ENCODE measurements around the gene RHBDD3.

The RHBDD3 gene

GRCh38 chr22:29267858-29268510 lies at the start of gene RHBDD3, which contains the start of gene EWSR1:
Gene RHBDD3, minus strand, starts transcription at chr22:29267981. Its CDS starts 2,355 bp downstream, at chr22:29265626.
Gene EWSR1, plus strand, starts transcription at chr22:29268268. Its CDS starts 69 bp downstream, at chr22:29268337.
- Histone ChIP-seq H3K9me3 (ENCODE audit: control insufficient read depth, insufficient read depth, low read length) (no peaks in the 10 kb centered on the region), H3K4me1 (ENCODE audit: control insufficient read depth, insufficient read depth, low read length) (no peaks in the 10 kb centered on the region), H3K4me3 (ENCODE audit: low read length) (peak within 1 kb of the TSS; percentile 90), H3K36me3 (ENCODE audit: control insufficient read depth, insufficient read depth, low read length) (peaks cover 15% of the 10 kb centered on the region), H3K27me3 (ENCODE audit: control insufficient read depth, insufficient read depth, low read length) (no peaks in the 10 kb centered on the region), H3K27ac (ENCODE audit: low read length) (no peak within 1 kb of the TSS)
- WGBS (ENCODE audit: insufficient coverage, insufficient read length): no CpG with 5 or more reads among the region's 67 CpGs
- DNase-seq (ENCODE audit: low read depth, low spot score): peak; percentile 67

GRCh38 chr22:29316141-29316828 lies 48.5 kb upstream of the RHBDD3 start:
- DNase-seq (ENCODE audit: low read depth, low spot score): no peak
- WGBS (ENCODE audit: insufficient coverage, insufficient read length): no CpG with 5 or more reads among the region's 18 CpGs
- H3K9me3 ChIP-seq (ENCODE audit: control insufficient read depth, insufficient read depth, low read length): no peaks in the 10 kb centered on the region
- H3K27me3 ChIP-seq (ENCODE audit: control insufficient read depth, insufficient read depth, low read length): peaks cover 28% of the 10 kb centered on the region
- H3K27ac ChIP-seq (ENCODE audit: low read length): no peak overlapping the region
- peak overlapping the region; percentile 11; the same call in 1 of the 2 replicates for H3K4me3 ChIP-seq (ENCODE audit: low read length)
- H3K4me1 ChIP-seq (ENCODE audit: control insufficient read depth, insufficient read depth, low read length): peaks cover 4% of the 10 kb centered on the region
- H3K36me3 ChIP-seq (ENCODE audit: control insufficient read depth, insufficient read depth, low read length): no peaks in the 10 kb centered on the region

DNA sequence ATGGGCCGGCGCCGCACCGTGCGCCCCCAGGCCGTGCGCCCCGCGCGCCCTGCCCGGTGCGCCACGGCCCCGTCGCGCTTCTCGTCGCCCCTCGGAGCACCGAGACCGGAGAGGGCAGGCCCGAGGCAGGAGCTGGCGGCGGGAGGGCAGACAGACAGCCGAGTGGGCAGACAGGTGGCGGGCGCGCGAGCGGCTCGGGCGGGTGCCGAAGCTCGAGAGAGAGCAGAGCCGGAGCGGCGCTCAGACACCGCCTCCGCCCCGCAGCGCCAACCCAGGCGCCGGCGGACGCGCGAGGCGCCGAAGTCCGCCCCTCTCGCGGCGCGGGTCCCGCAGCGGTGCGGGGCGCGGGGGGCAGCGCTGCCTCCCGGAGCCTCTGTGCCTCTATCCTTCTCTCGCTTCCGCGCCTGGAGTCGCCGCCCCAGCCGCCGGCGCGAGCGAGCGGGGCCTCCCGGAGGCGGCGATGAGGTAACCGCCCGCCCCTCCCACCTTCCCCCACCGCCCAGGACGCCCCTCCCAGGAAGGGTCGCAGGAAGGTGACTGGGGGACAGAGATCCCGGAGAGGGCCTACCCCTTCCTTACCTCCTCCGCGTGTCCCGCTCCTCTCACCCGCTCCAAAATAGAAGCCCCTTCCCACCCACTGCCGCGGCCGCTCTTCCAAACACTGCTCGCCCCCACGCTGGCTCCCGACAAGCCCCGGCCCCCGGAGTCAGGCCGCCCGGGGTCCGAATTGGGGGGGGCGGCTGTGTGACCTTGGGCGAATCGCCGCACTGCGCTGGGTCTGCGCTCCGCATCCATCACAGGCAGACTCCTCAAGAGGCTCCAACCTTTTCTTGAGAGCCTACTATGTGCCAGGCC lies 47.7 kb upstream of the RHBDD3 start, which contains the start of gene RASL10A:
RASL10A (minus strand) TSS at position 412 of the 855 bp plus-strand sequence. CDS start 451 bp downstream, outside the sequence.
- H3K4me1 ChIP-seq (ENCODE audit: control insufficient read depth, insufficient read depth, low read length): peaks cover 5% of the 10 kb centered on the region
- DNase-seq (ENCODE audit: low read depth, low spot score): no peak
- no peak within 1 kb of the TSS for H3K27ac ChIP-seq (ENCODE audit: low read length)
- H3K4me3 ChIP-seq (ENCODE audit: low read length): peak within 1 kb of the TSS; percentile 18; the same call in 1 of the 2 replicates
- no CpG with 5 or more reads among the region's 103 CpGs for WGBS (ENCODE audit: insufficient coverage, insufficient read length)
- peaks cover 28% of the 10 kb centered on the region for H3K27me3 ChIP-seq (ENCODE audit: control insufficient read depth, insufficient read depth, low read length)
- H3K9me3 ChIP-seq (ENCODE audit: control insufficient read depth, insufficient read depth, low read length): no peaks in the 10 kb centered on the region
- H3K36me3 ChIP-seq (ENCODE audit: control insufficient read depth, insufficient read depth, low read length): no peaks in the 10 kb centered on the region

DNA sequence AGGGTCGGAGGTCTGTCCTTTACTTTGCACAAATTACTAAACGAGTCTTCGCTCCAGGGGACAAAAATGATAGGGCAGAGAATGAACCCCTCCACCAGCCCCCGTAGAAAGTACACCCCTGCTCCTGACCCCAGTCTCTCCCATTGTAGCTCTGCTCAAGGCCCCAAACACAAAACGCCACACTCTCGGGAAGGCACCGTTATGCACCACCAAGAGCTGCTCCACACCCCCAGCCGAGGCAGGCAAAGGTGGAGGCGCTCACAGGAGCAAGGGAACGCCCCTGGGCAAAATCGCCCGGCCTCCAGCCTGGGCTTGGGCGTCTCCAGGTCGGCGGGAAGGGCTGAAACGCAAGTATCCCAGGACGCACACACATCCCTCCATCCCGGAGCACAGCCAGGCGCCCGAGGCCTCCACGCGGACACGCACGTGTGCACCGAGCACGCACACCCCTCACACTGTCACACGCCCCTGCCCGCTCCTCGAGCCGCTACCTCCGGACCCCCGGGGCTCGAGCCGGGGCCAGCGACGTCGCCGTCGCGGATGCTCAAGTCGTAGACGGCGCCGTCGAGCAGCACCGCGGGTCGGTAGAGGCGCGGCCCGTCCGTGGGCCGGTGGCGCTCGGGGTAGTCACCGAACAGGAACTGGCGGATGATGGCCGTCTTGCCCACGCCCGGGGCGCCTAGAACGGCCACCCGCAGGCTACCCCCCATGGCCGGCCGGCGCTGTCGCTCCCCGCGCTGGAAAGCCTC lies 46.9 kb upstream of the RHBDD3 start:
- H3K4me3 ChIP-seq (ENCODE audit: low read length): peak overlapping the region; percentile 7; the same call in 1 of the 2 replicates
- no peak for DNase-seq (ENCODE audit: low read depth, low spot score)
- no peaks in the 10 kb centered on the region for H3K36me3 ChIP-seq (ENCODE audit: control insufficient read depth, insufficient read depth, low read length)
- no CpG with 5 or more reads among the region's 69 CpGs for WGBS (ENCODE audit: insufficient coverage, insufficient read length)
- peaks cover 5% of the 10 kb centered on the region for H3K4me1 ChIP-seq (ENCODE audit: control insufficient read depth, insufficient read depth, low read length)
- no peaks in the 10 kb centered on the region for H3K9me3 ChIP-seq (ENCODE audit: control insufficient read depth, insufficient read depth, low read length)
- peaks cover 28% of the 10 kb centered on the region for H3K27me3 ChIP-seq (ENCODE audit: control insufficient read depth, insufficient read depth, low read length)
- no peak overlapping the region for H3K27ac ChIP-seq (ENCODE audit: low read length)

- WGBS (ENCODE audit: insufficient coverage, insufficient read length): no CpG with 5 or more reads among the region's 51 CpGs
- H3K9me3 ChIP-seq (ENCODE audit: control insufficient read depth, insufficient read depth, low read length): no peaks in the 10 kb centered on the region
- H3K27me3 ChIP-seq (ENCODE audit: control insufficient read depth, insufficient read depth, low read length): peaks cover 28% of the 10 kb centered on the region
- H3K4me3 ChIP-seq (ENCODE audit: low read length): no peak overlapping the region
- DNase-seq (ENCODE audit: low read depth, low spot score): no peak
- no peaks in the 10 kb centered on the region for H3K36me3 ChIP-seq (ENCODE audit: control insufficient read depth, insufficient read depth, low read length)
- peaks cover 5% of the 10 kb centered on the region for H3K4me1 ChIP-seq (ENCODE audit: control insufficient read depth, insufficient read depth, low read length)
- no peak overlapping the region for H3K27ac ChIP-seq (ENCODE audit: low read length)
These were observed 46.0 kb upstream of the RHBDD3 start for GRCh38 chr22:29313576-29314466.

DNA sequence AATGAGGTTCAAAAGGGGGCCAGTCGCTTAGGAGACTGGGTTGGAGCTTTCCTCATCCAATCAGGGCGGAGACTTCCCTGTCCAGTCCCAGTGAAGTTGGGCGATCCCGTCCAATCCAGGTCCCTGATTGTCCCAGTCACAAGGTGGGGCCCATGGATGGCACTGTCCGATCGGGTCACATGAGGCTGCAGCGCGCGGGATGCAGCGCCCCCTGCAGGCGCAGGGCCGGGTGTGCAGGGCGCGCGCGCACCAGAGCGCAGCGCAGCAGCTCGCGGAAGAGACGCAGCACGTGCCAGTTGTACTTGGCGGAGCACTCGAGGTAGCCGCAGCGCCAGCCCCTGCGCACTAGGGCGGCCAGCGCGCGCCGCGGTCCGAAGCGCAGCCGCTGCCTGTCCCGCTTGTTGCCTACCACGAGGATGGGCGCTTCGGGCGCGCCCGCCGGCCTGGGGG lies 45.4 kb upstream of the RHBDD3 start:
- no peak overlapping the region for H3K4me3 ChIP-seq (ENCODE audit: low read length)
- no peak overlapping the region for H3K27ac ChIP-seq (ENCODE audit: low read length)
- peak; percentile 79 for DNase-seq (ENCODE audit: low read depth, low spot score)
- H3K27me3 ChIP-seq (ENCODE audit: control insufficient read depth, insufficient read depth, low read length): peaks cover 28% of the 10 kb centered on the region
- no peaks in the 10 kb centered on the region for H3K9me3 ChIP-seq (ENCODE audit: control insufficient read depth, insufficient read depth, low read length)
- no CpG with 5 or more reads among the region's 44 CpGs for WGBS (ENCODE audit: insufficient coverage, insufficient read length)
- peaks cover 5% of the 10 kb centered on the region for H3K4me1 ChIP-seq (ENCODE audit: control insufficient read depth, insufficient read depth, low read length)
- H3K36me3 ChIP-seq (ENCODE audit: control insufficient read depth, insufficient read depth, low read length): no peaks in the 10 kb centered on the region

DNA sequence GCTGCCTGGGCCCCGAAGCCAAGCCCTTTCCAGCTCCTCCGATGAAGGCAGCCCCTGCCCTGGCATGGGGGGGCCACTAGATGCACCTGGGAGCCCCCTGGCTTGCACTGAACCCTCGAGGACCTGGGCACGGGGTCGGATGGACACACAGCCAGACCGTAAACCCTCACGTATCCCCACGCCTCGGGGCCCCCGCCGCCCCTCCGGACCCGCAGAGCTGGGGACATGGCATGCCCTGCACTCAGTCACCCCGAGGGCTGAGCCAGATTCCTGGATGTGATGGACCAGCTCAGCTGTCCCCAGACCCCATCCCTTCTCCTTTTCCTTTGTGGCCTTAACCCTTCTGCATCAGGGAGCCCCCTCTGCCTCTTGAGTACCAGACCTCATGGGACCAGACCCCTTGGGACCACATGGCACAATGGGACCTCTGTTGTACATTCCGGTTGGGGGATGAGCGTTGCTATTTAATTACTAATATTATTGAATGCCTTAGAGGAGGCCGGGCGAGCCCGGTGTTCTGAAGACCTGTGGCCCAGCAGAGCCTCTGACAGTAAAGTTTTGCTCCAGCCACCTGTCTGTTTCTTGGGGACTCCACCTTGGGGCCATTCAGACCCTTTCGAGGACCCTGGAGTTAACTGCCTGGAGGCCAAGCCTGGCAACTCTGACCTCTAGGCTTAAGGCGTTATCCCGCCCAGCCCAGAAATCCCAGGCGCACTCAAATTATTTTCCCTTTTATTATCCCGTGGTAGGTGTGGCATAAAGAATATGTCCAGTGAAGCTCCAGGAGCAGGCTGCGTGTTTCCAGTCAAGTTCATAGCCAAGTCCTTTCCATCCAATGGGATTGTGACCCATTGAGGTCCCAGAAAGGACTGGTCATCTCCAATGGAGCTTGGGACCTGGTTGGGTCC lies 44.7 kb upstream of the RHBDD3 start:
- no peak overlapping the region for H3K27ac ChIP-seq (ENCODE audit: low read length)
- peaks cover 28% of the 10 kb centered on the region for H3K27me3 ChIP-seq (ENCODE audit: control insufficient read depth, insufficient read depth, low read length)
- no peaks in the 10 kb centered on the region for H3K9me3 ChIP-seq (ENCODE audit: control insufficient read depth, insufficient read depth, low read length)
- WGBS (ENCODE audit: insufficient coverage, insufficient read length): no CpG with 5 or more reads among the region's 25 CpGs
- H3K36me3 ChIP-seq (ENCODE audit: control insufficient read depth, insufficient read depth, low read length): no peaks in the 10 kb centered on the region
- H3K4me1 ChIP-seq (ENCODE audit: control insufficient read depth, insufficient read depth, low read length): peaks cover 5% of the 10 kb centered on the region
- no peak overlapping the region for H3K4me3 ChIP-seq (ENCODE audit: low read length)
- no peak for DNase-seq (ENCODE audit: low read depth, low spot score)

GRCh38 chr22:29311464-29312217 lies 43.9 kb upstream of the RHBDD3 start:
- Histone ChIP-seq H3K27me3 (ENCODE audit: control insufficient read depth, insufficient read depth, low read length) (peaks cover 28% of the 10 kb centered on the region), H3K4me1 (ENCODE audit: control insufficient read depth, insufficient read depth, low read length) (peaks cover 5% of the 10 kb centered on the region), H3K36me3 (ENCODE audit: control insufficient read depth, insufficient read depth, low read length) (no peaks in the 10 kb centered on the region), H3K4me3 (ENCODE audit: low read length) (no peak overlapping the region), H3K9me3 (ENCODE audit: control insufficient read depth, insufficient read depth, low read length) (no peaks in the 10 kb centered on the region), H3K27ac (ENCODE audit: low read length) (no peak overlapping the region)
- no peak for DNase-seq (ENCODE audit: low read depth, low spot score)
- no CpG with 5 or more reads among the region's 50 CpGs for WGBS (ENCODE audit: insufficient coverage, insufficient read length)

Data from iPS DF 6.9 (cell line).